ENCODE measurements around the gene TMEM238L. TPM values are rescaled to one million over a fixed set of nuclear protein-coding genes. Genes with fewer than 3 reads are reported as not detected.

TMEM238L gene
- total and polyA plus RNA-seq, 2 donors (not counting 1 experiment from before 2014, with no cell fraction given): not detected

GRCh38 chr17:10838682-10839081 is 34.8 kb upstream of the TMEM238L start:
- Histone ChIP-seq H2AFZ (ENCODE audit: low read length) (no peak overlapping the region), H3K79me2 (ENCODE audit: control insufficient read depth, insufficient read depth, low read length) (no peaks in the 10 kb centered on the region), H3K4me1 (ENCODE audit: control insufficient read depth, extremely low read depth, insufficient read depth, low read length) (no peaks in the 10 kb centered on the region), H4K20me1 (ENCODE audit: control insufficient read depth, extremely low read depth, insufficient read depth, low read length) (no peaks in the 10 kb centered on the region), H3K9ac (ENCODE audit: insufficient read depth, low read length) (no peak overlapping the region), H3K4me2 (ENCODE audit: extremely low read depth, insufficient read depth, low read length) (no peak overlapping the region), H3K9me3 (ENCODE audit: control insufficient read depth, insufficient read depth, low read depth, low read length) (no peaks in the 10 kb centered on the region), H3K27ac (ENCODE audit: insufficient read depth, low read length) (no peak overlapping the region), H3K36me3 (ENCODE audit: control insufficient read depth, insufficient read depth, low read length) (no peaks in the 10 kb centered on the region), H3K27me3 (ENCODE audit: control insufficient read depth, insufficient read depth, low read length) (no peaks in the 10 kb centered on the region), H3K4me3 (replicated peaks in 1 of 4; ENCODE audit: control extremely low read depth in 1 of 4, insufficient read depth in 1 of 4, low read depth in 3 of 4, low read length in 4 of 4) (no peak overlapping the region)
- no peak for DNase-seq (ENCODE audit: low read depth in 2 of 2)
- TF ChIP-seq, protein P1, sequence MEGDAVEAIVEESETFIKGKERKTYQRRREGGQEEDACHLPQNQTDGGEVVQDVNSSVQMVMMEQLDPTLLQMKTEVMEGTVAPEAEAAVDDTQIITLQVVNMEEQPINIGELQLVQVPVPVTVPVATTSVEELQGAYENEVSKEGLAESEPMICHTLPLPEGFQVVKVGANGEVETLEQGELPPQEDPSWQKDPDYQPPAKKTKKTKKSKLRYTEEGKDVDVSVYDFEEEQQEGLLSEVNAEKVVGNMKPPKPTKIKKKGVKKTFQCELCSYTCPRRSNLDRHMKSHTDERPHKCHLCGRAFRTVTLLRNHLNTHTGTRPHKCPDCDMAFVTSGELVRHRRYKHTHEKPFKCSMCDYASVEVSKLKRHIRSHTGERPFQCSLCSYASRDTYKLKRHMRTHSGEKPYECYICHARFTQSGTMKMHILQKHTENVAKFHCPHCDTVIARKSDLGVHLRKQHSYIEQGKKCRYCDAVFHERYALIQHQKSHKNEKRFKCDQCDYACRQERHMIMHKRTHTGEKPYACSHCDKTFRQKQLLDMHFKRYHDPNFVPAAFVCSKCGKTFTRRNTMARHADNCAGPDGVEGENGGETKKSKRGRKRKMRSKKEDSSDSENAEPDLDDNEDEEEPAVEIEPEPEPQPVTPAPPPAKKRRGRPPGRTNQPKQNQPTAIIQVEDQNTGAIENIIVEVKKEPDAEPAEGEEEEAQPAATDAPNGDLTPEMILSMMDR (conservative IDR thresholded peaks at IDR 0.05 in 1 of 2, IDR thresholded peaks at IDR 0.05 in 1 of 2; ENCODE audit: low read depth in 1 of 2, low read length in 2 of 2): no peak
- no peak for TF ChIP-seq EZH2 (IDR thresholded peaks at IDR 0.05; ENCODE audit: low read length, missing control alignments)

GRCh38 chr17:10837921-10838320 is 34.0 kb upstream of the TMEM238L start, which contains the start of gene PIRT:
PIRT (minus strand) TSS chr17:10838087; CDS start chr17:10825645, 12,442 bp downstream.
- Histone ChIP-seq H3K27ac (ENCODE audit: insufficient read depth, low read length) (no peak within 1 kb of the TSS), H3K4me3 (replicated peaks in 1 of 4; ENCODE audit: control extremely low read depth in 1 of 4, insufficient read depth in 1 of 4, low read depth in 3 of 4, low read length in 4 of 4) (no peak within 1 kb of the TSS), H3K27me3 (ENCODE audit: control insufficient read depth, insufficient read depth, low read length) (no peaks in the 10 kb centered on the region), H3K4me1 (ENCODE audit: control insufficient read depth, extremely low read depth, insufficient read depth, low read length) (no peaks in the 10 kb centered on the region), H3K36me3 (ENCODE audit: control insufficient read depth, insufficient read depth, low read length) (no peaks in the 10 kb centered on the region), H3K79me2 (ENCODE audit: control insufficient read depth, insufficient read depth, low read length) (no peaks in the 10 kb centered on the region), H3K9me3 (ENCODE audit: control insufficient read depth, insufficient read depth, low read depth, low read length) (no peaks in the 10 kb centered on the region), H3K4me2 (ENCODE audit: extremely low read depth, insufficient read depth, low read length) (no peak within 1 kb of the TSS), H2AFZ (ENCODE audit: low read length) (no peak within 1 kb of the TSS), H3K9ac (ENCODE audit: insufficient read depth, low read length) (no peak within 1 kb of the TSS), H4K20me1 (ENCODE audit: control insufficient read depth, extremely low read depth, insufficient read depth, low read length) (no peaks in the 10 kb centered on the region)
- no peak for DNase-seq (ENCODE audit: low read depth in 2 of 2)
- no peak for TF ChIP-seq EZH2 (IDR thresholded peaks at IDR 0.05; ENCODE audit: low read length, missing control alignments)
- TF ChIP-seq, protein P1 (conservative IDR thresholded peaks at IDR 0.05 in 1 of 2, IDR thresholded peaks at IDR 0.05 in 1 of 2; ENCODE audit: low read depth in 1 of 2, low read length in 2 of 2): no peak

- Histone ChIP-seq H3K27me3 (ENCODE audit: control insufficient read depth, insufficient read depth, low read length) (no peaks in the 10 kb centered on the region), H3K4me1 (ENCODE audit: control insufficient read depth, extremely low read depth, insufficient read depth, low read length) (no peaks in the 10 kb centered on the region), H3K4me2 (ENCODE audit: extremely low read depth, insufficient read depth, low read length) (no peak overlapping the region), H3K27ac (ENCODE audit: insufficient read depth, low read length) (no peak overlapping the region), H3K4me3 (replicated peaks in 1 of 4; ENCODE audit: control extremely low read depth in 1 of 4, insufficient read depth in 1 of 4, low read depth in 3 of 4, low read length in 4 of 4) (no peak overlapping the region), H3K9ac (ENCODE audit: insufficient read depth, low read length) (no peak overlapping the region), H4K20me1 (ENCODE audit: control insufficient read depth, extremely low read depth, insufficient read depth, low read length) (no peaks in the 10 kb centered on the region), H3K9me3 (ENCODE audit: control insufficient read depth, insufficient read depth, low read depth, low read length) (no peaks in the 10 kb centered on the region), H3K79me2 (ENCODE audit: control insufficient read depth, insufficient read depth, low read length) (no peaks in the 10 kb centered on the region), H2AFZ (ENCODE audit: low read length) (no peak overlapping the region), H3K36me3 (ENCODE audit: control insufficient read depth, insufficient read depth, low read length) (no peaks in the 10 kb centered on the region)
- no peak for DNase-seq (ENCODE audit: low read depth in 2 of 2)
- TF ChIP-seq EZH2 (IDR thresholded peaks at IDR 0.05; ENCODE audit: low read length, missing control alignments): no peak
- TF ChIP-seq, protein P1 (conservative IDR thresholded peaks at IDR 0.05 in 1 of 2, IDR thresholded peaks at IDR 0.05 in 1 of 2; ENCODE audit: low read depth in 1 of 2, low read length in 2 of 2): no peak
Measured at GRCh38 chr17:10836966-10837590, 33.2 kb upstream of the TMEM238L start.

All from fibroblast of lung (primary cell).